Hepatocyte (in vitro differentiated cells): ENCODE measurements around the gene RPL14.

Source experiments
- CTCF ChIP-seq: fragments of 200-600 bp; sonication (generic); IDR thresholded peaks from 2 replicates; pipeline ENCODE4 v1.5.1; 2016; ENCODE audit warnings: antibody characterized with exemption, mild to moderate bottlenecking; ENCODE audit not compliant: poor library complexity
- EZH2 ChIP-seq: fragments of 200-600 bp; sonication (generic); IDR thresholded peaks from 2 replicates; pipeline ENCODE4 v1.6.1; 2016; ENCODE audit warnings: antibody characterized with exemption, mild to moderate bottlenecking, borderline replicate concordance
- EZH2phosphoT487 ChIP-seq: fragments of 200-600 bp; sonication (generic); IDR thresholded peaks from one replicate; pipeline ENCODE4 v1.6.1; 2018; ENCODE audit warnings: antibody characterized with exemption, mild to moderate bottlenecking, low read depth, moderate library complexity; ENCODE audit not compliant: unreplicated experiment, severe bottlenecking

- TF ChIP-seq CTCF: no peak
- TF ChIP-seq EZH2: no peak
- TF ChIP-seq EZH2phosphoT487: no peak
These were observed 730 bp upstream of the RPL14 start for GRCh38 chr3:40456279-40456939.
